HCEC 1CT (cell line): ENCODE data around the gene SEPTIN14.
"Not testable (repeated sequence)": the region's sequence is repeated elsewhere in the genome, so short reads cannot be mapped to it uniquely, and the experiment has no call there.

Experiments
- DNase-seq: peaks from one replicate; pipeline ENCODE4 v3.0.0-alpha.2; 2017

Gene SEPTIN14

GRCh38 chr7:55862652-55863051, at the start of gene SEPTIN14:
Gene SEPTIN14 (minus strand): TSS chr7:55862752. CDS start chr7:55861996, 756 bp downstream.
- not testable (repeated sequence) for DNase-seq

GRCh38 chr7:55903985-55904759, 41.6 kb upstream of the SEPTIN14 start:
- no peak for DNase-seq

- DNase-seq = not testable (repeated sequence)
Observed at GRCh38 chr7:55901059-55901458, 38.5 kb upstream of the SEPTIN14 start.

- DNase-seq = no peak
Observed at GRCh38 chr7:55898287-55898686, 35.7 kb upstream of the SEPTIN14 start.

- no peak for DNase-seq
Observed at GRCh38 chr7:55895021-55895420, 32.5 kb upstream of the SEPTIN14 start.

GRCh38 chr7:55893940-55894339, 31.4 kb upstream of the SEPTIN14 start:
- no peak for DNase-seq

- DNase-seq = not testable (repeated sequence)
Observed at GRCh38 chr7:55888378-55888777, 25.8 kb upstream of the SEPTIN14 start.

GRCh38 chr7:55887821-55888247, 25.3 kb upstream of the SEPTIN14 start:
- DNase-seq = no peak

GRCh38 chr7:55884321-55884720, 21.8 kb upstream of the SEPTIN14 start:
- no peak for DNase-seq

GRCh38 chr7:55878691-55879090, 16.1 kb upstream of the SEPTIN14 start:
- DNase-seq = no peak

- DNase-seq = no peak
Observed at GRCh38 chr7:55877308-55877707, 14.8 kb upstream of the SEPTIN14 start.

GRCh38 chr7:55873765-55874164, 11.2 kb upstream of the SEPTIN14 start:
- DNase-seq = no peak

- no peak for DNase-seq
Observed at GRCh38 chr7:55871932-55872485, 9.5 kb upstream of the SEPTIN14 start.

GRCh38 chr7:55868989-55869388, 6.4 kb upstream of the SEPTIN14 start:
- DNase-seq = not testable (repeated sequence)

GRCh38 chr7:55845164-55845563, 17.4 kb downstream of the SEPTIN14 start:
- not testable (repeated sequence) for DNase-seq

GRCh38 chr7:55838595-55838994, 24.0 kb downstream of the SEPTIN14 start:
- DNase-seq = no peak

GRCh38 chr7:55827577-55827976, 35.0 kb downstream of the SEPTIN14 start:
- DNase-seq = no peak

GRCh38 chr7:55818686-55819085, 43.9 kb downstream of the SEPTIN14 start:
- no peak for DNase-seq

- DNase-seq = not testable (repeated sequence)
Observed at GRCh38 chr7:55797260-55797659, 65.3 kb downstream of the SEPTIN14 start.

- DNase-seq = no peak
Observed at GRCh38 chr7:55794527-55794926, 68.0 kb downstream of the SEPTIN14 start.

- DNase-seq = no peak
Observed at GRCh38 chr7:55792048-55792447, 70.5 kb downstream of the SEPTIN14 start.

- no peak for DNase-seq
Observed at GRCh38 chr7:55787796-55788195, 74.8 kb downstream of the SEPTIN14 start.

- no peak for DNase-seq
Observed at GRCh38 chr7:55786901-55787300, 75.7 kb downstream of the SEPTIN14 start.

- not testable (repeated sequence) for DNase-seq
Observed at GRCh38 chr7:55785444-55785843, 77.1 kb downstream of the SEPTIN14 start.

GRCh38 chr7:55784151-55784550, 78.4 kb downstream of the SEPTIN14 start:
- no peak for DNase-seq
